SU-DHL-6 (cell line): ENCODE results near the gene SLC6A13.

Source experiments
- EZH2phosphoT487 ChIP-seq: fragments of 200-600 bp; sonication (generic), shearing (Covaris generic); conservative IDR thresholded peaks from 2 replicates; pipeline ENCODE4 v1.6.1; 2018; ENCODE audit warnings: mild to moderate bottlenecking, antibody characterized with exemption, low read length, moderate library complexity, mixed read lengths
- TF ChIP-seq, protein P1 (sequence below): fragments of 200-600 bp; sonication (generic); IDR thresholded peaks from one replicate; pipeline ENCODE4 v1.5.1; 2017; ENCODE audit warnings: antibody characterized with exemption, mild to moderate bottlenecking, low read length, moderate library complexity; ENCODE audit not compliant: insufficient read depth, poor library complexity, severe bottlenecking

DNA sequence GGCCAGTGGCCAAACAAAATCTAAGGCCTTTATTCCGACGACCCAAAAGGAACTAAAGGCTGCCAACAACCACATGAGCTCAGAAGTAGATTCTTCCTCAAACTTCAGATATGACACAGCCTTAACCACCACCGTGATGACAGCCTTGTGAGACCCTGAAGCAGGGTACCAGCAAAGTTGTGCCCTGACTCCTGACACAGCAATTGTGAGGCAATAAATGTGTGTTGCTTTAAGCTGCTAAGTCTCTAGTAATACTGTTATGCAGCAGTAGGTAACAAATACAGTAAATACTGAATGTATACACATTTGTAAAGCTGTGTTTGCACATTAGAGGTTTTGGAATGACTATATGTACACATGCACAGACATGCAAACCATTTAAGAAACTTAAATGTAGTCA, 10.7 kb upstream of the SLC6A13 start:
- TF ChIP-seq, protein P1, sequence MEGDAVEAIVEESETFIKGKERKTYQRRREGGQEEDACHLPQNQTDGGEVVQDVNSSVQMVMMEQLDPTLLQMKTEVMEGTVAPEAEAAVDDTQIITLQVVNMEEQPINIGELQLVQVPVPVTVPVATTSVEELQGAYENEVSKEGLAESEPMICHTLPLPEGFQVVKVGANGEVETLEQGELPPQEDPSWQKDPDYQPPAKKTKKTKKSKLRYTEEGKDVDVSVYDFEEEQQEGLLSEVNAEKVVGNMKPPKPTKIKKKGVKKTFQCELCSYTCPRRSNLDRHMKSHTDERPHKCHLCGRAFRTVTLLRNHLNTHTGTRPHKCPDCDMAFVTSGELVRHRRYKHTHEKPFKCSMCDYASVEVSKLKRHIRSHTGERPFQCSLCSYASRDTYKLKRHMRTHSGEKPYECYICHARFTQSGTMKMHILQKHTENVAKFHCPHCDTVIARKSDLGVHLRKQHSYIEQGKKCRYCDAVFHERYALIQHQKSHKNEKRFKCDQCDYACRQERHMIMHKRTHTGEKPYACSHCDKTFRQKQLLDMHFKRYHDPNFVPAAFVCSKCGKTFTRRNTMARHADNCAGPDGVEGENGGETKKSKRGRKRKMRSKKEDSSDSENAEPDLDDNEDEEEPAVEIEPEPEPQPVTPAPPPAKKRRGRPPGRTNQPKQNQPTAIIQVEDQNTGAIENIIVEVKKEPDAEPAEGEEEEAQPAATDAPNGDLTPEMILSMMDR, result no peak
- TF ChIP-seq EZH2phosphoT487, result no peak
